ENCODE measurements around the gene IFNAR2. TPM values are rescaled to one million over a fixed set of nuclear protein-coding genes. Genes with fewer than 3 reads are reported as not detected.

The IFNAR2 gene
- total and polyA plus RNA-seq, 8 donors = 4.0 to 26.8 (median 8.0) TPM

DNA sequence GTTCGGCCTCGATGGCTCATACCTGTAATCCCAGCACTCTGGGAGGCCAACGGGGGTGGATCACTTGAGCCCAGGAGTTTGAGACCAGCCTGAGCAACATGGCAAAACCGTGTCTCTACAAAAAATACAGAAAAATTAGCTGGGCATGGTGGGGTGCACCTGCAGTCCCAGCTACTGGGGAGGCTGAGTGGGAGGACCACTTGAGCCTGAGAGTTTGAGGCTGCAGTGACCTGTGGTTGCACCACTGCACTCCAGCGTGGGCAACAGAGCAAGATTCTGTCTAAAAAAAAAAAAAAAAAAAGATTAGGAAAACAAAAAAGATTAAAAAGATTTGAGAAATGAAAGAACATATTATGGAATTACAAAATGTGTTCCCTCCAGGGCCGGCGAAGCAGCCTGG lies 18.4 kb upstream of the IFNAR2 start:
- H3K27me3 ChIP-seq = no peaks in the 10 kb centered on the region
- no peak overlapping the region for H3K27ac ChIP-seq
- FAIRE-seq = no peak
- H3K4me3 ChIP-seq = no peak overlapping the region
- no peaks in the 10 kb centered on the region for H3K36me3 ChIP-seq
- peaks cover 0 to 5% (median 0%) of the 10 kb centered on the region in 3 donors for H3K4me1 ChIP-seq
- no peak for TF ChIP-seq CTCF (IDR thresholded peaks at IDR 0.05)
- no peaks in the 10 kb centered on the region for H3K9me3 ChIP-seq
- intact Hi-C loops (cut with DNase I) = no loop called here
- WGBS, 2 donors = 89% methylated on average over 7 of the region's 7 CpGs
- DNase-seq = no peak
- ATAC-seq = no peak

DNA sequence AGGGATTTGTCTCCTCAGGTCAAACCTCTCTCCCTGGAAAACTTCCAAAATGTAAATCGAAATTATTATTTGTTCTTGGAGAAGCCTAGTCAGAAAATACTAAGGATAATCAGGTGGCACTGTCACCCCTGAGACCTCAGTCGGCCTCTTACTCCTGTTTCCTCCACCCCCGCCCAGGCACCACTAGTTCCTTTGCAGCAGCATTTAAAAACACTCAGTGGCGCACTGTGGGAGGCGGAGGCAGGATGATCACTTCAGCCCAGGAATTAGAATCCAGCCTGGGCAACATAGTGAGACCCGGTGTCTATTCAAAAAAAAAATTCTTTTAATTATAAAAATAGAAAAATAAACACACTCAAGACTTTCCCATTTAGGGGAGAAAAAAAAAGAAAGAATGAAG lies 18.0 kb upstream of the IFNAR2 start:
- intact Hi-C loops (cut with DNase I) = no loop called here
- no peaks in the 10 kb centered on the region for H3K36me3 ChIP-seq
- no peaks in the 10 kb centered on the region for H3K9me3 ChIP-seq
- H3K4me3 ChIP-seq = no peak overlapping the region
- 66 to 70% methylated on average over 6 of the region's 6 CpGs for WGBS, 2 donors
- peaks cover 0 to 5% (median 0%) of the 10 kb centered on the region in 3 donors for H3K4me1 ChIP-seq
- H3K27ac ChIP-seq = no peak overlapping the region
- no peaks in the 10 kb centered on the region for H3K27me3 ChIP-seq
- ATAC-seq (no peak), FAIRE-seq (no peak), DNase-seq (no peak)
- TF ChIP-seq CTCF (IDR thresholded peaks at IDR 0.05) = no peak

DNA sequence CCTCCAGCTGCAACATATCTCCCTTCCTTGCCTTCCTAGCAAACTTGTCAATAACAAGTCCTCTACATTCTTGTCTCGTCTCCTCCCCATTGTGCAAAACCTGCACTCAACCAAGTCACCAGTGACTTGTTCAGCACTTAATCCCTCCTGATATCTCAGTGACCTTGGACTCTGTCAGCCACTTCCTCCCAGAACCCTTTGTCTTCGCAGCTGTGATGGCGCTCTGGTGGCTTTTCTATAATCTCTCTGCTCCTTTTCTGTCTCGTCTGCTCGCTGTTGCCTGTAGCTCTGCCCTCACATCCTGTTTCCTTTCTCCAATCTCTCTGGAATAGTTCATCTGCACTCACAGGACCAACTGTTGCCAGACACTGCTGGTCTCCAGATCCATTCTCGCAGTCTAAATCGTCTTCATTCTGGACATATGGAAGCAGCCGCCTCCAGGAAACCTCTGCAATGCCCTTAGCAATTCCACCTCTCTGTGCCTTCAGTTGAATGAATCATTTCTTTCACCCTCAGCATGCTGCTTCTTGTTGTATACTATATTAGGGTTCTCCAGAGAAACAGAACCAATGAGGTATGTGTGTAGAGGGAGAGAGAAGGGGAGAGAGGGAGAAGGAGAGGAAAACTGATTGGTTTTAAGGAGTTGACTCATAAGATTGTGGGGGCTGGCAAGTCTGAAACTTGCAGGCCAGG lies 17.4 kb upstream of the IFNAR2 start:
- 34 to 37% methylated on average over 8 of the region's 8 CpGs for WGBS, 2 donors
- Histone ChIP-seq H3K4me1 (peaks cover 0 to 5% (median 0%) of the 10 kb centered on the region in 3 donors), H3K36me3 (no peaks in the 10 kb centered on the region), H3K27ac (no peak overlapping the region), H3K27me3 (no peaks in the 10 kb centered on the region), H3K9me3 (no peaks in the 10 kb centered on the region), H3K4me3 (no peak overlapping the region)
- no peak for FAIRE-seq
- intact Hi-C loops (cut with DNase I) = no loop called here
- no peak for DNase-seq
- TF ChIP-seq CTCF (IDR thresholded peaks at IDR 0.05) = no peak
- peak in 2 of 4 donors; percentile 28 to 32 for ATAC-seq

GRCh38 chr21:33214056-33214455 lies 15.7 kb upstream of the IFNAR2 start:
- no peaks in the 10 kb centered on the region for H3K9me3 ChIP-seq
- H3K4me3 ChIP-seq = no peak overlapping the region
- DNase-seq (no peak), FAIRE-seq (no peak), ATAC-seq (no peak)
- no peak for TF ChIP-seq CTCF (IDR thresholded peaks at IDR 0.05)
- no peaks in the 10 kb centered on the region for H3K27me3 ChIP-seq
- no peak overlapping the region for H3K27ac ChIP-seq
- WGBS, 2 donors = 85 to 95% methylated on average over 1 of the region's 1 CpG
- no peaks in the 10 kb centered on the region for H3K36me3 ChIP-seq
- H3K4me1 ChIP-seq = peaks cover 0 to 5% (median 0%) of the 10 kb centered on the region in 3 donors
- intact Hi-C loops (cut with DNase I) = no loop called here

- ATAC-seq (no peak), FAIRE-seq (no peak), DNase-seq (no peak)
- intact Hi-C loops (cut with DNase I) = no loop called here
- Histone ChIP-seq H3K4me1 (peaks cover 0 to 3% (median 0%) of the 10 kb centered on the region in 3 donors), H3K36me3 (no peaks in the 10 kb centered on the region), H3K27me3 (no peaks in the 10 kb centered on the region), H3K27ac (no peak overlapping the region), H3K4me3 (no peak overlapping the region), H3K9me3 (no peaks in the 10 kb centered on the region)
- WGBS, 2 donors = 69 to 70% methylated on average over 2 of the region's 2 CpGs
- no peak for TF ChIP-seq CTCF (IDR thresholded peaks at IDR 0.05)
Observed at GRCh38 chr21:33217138-33217520, 12.6 kb upstream of the IFNAR2 start.

Measured in pancreas (tissue), 10 donors.